Measurements from ENCODE around the gene GRPEL1. TPM values are rescaled to one million over a fixed set of nuclear protein-coding genes. Genes with fewer than 3 reads are reported as not detected.

GRPEL1 gene
- total RNA-seq, 1 donor from 2014 or later, result 27.0 TPM

DNA sequence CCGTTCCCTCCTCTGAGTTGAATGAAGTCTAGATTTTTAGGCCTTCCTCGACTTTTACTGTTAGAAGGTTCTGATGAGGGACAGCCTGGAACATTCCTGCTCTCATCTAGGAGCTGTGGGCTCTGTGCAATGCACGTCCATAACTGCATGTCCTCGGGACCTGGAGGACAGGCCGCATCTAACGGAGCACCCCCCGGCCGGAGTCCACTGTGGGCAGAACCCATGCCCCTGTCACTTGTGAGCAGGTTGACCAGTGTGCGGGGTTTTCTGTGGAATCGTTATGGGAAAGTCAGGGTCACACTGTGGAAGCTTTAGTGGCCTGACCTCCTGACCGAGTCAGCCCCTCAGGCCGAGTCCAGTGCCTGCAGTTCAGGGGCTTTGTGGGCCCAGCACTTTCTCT, 44.0 kb downstream of the GRPEL1 start:
- no peak for DNase-seq (ENCODE audit: low spot score)

DNA sequence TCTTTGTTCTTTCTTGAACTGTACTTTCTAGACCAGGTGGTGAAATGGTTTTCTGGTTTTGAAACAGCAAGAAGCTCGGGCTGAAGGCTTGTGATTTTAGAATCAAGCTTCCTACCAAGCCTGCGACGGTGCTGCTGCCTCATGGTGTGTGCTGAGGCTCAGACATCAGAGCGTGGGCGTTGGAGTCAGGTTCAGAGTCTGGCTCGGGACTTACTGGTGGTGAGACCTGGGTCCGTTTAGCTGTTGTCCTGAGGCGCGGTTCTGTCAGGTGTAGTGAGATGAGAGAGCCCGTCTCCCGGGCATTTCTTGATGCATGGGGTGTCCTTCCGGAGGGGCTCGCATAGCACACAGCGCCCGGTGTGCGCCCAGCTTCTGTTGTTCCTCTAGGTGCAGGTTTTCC, 44.4 kb downstream of the GRPEL1 start:
- DNase-seq (ENCODE audit: low spot score), result no peak

DNA sequence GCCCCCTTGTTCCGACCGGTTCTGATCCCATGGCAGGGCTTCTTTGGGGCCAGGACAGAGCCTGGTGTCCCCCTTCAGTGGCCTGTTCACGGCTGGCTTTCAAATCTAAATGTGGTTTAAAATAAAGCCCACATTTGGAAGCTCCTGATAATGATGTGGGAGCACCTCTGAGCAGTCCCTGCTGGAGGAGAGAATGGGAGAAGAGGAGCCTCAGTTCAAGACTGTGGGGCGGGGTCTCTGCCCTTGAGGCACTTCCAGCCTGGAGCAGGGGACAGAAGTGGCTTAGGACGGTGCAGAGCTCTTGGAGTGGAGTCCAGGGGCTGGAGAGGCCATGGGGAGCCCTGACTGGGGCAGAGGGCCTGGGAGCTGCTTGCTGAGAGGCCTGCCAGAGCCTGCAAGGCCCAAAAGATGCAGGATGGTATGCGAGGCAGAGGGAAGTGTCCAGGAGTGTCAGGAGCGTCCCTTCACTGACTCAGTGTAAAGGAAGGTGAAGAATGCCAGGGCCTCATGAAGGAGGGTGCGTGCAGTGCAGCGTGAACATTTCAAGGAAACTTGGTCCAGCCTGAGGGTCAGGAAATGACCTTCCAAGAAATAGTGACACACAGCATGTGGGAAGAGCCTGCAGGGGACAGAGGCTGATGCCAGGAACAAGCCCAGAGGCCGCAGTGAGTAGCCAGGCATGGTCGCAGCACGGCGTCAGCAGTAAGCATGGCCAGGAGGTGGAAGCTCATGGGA, 45.8 kb downstream of the GRPEL1 start:
- DNase-seq (ENCODE audit: low spot score), result peak; percentile 31

DNA sequence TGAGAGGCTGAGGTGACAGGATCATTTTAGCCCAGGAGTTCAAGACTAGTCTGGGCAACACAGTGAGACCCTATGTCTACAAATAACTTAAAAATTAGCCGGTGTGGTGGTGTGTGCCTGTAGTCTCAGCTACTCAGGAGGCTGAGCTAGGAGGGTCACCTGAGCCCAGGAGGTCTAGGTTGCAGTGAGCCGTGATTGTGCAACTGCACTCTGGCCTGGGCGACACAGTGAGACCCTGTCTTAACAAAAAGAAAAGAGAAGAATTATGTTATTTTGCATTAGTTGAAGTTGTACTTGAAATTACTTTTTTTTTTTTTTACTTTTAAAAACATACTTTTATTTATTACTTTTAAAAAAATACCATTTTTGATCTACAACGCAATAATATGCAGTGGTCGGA, 46.5 kb downstream of the GRPEL1 start:
- DNase-seq (ENCODE audit: low spot score), result no peak

DNA sequence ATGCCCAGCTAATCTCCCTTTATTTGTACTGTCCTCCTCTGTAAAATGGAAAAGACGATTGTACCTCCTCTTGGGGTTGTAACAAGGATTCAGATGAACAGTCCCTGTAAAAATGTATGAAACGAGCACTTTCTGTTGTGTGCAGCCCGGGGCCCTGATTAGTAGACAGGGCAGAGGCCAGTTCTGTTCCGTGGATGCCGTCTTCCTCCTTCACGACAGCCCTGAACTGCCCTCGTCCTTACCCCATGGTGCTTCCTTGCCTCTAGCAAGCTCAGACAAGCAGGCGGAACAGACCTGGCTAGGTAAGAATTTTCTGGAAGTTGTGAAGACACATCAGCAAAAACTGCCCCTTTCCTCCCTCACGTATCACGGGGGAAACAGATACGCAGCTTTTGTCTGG, 47.0 kb downstream of the GRPEL1 start:
- DNase-seq (ENCODE audit: low spot score), result no peak

DNA sequence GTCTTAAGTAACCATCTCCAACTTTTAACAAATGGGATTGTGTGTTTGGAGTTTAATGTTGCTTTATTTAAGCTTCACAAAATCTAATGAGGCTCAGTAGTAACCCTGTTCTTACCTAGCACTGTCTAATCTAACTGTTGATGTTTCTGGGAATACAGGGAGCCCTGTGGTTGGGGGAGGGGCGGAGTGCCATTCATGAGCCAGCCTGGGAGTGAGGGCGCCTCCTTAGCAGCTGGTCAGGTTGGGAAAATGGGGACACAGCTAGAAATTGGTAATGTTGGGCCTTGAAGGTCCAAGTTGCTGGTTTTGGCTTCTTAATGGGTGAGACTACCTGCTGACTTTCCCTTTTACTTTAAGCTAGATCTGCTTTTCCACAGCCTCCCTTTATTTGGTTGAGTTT, 47.6 kb downstream of the GRPEL1 start:
- DNase-seq (ENCODE audit: low spot score), result no peak

DNA sequence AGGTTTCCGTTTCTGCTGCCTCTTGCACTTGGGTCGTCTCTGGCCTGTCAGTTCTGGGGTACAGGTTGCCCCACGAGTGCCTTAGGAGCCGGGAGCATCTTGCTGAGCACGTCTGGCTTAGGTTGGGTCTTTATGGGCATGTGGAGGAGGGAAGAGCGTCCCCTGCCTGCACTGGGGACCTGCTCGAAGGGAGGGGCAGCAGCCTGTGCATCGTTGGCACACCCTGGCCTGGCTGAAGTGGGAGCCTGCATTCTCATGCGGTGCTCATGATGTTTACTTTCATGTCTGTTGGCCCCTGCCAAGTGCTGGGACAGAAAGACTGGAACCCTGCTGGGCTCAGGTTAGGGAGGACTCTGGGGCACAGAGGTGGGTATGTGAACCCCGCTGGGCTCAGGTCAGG, 48.5 kb downstream of the GRPEL1 start:
- no peak for DNase-seq (ENCODE audit: low spot score)

DNA sequence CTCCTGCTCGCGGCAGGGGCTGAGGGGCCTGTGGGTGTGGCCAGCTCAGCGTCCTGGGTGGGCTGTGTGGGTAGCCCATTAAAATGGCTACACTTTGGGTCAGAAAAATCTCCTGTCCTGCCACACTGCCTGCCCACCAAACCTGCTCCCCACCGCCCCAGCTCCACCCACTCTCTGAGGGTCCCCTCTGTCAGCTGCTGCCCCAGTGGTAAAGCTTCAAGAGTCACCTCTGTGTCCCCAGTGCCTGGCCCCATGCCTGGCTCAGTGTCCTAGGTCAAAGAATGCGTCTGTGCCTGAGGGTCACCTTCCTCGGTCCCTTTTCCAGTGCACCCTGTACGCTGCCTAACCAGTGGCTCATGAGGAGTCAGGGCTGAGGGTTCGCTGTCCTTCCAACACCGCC, 49.6 kb downstream of the GRPEL1 start:
- no peak for DNase-seq (ENCODE audit: low spot score)

DNA sequence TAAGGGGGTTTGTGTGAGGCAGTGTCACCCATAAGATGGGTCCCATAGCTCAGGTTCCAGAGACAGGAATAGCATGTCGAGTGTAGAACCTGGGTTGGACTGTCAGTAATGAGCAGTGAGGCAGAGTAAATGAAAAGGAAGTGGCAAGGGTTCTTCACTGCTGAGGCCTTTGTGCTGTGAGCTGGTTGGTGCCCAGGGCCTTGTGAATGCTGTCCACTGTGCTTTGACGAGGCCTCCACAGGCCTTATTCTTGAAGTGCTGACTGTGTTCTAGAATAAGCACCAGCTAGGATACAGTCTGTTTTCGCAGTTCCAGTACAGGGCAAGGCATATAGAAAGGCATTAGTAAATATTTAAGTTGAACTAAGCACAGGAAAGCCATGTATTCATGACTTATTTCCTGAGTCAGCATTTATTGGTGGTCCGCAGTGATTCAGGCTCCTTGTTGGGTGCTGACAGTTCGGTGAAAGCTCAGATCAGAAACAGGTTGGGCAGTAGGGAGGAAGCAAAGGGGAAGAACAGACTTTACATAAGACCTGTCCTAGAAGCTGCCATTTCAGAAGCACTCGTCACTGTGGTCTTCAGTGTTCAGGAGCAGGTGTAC, 50.3 kb downstream of the GRPEL1 start:
- no peak for DNase-seq (ENCODE audit: low spot score)

DNA sequence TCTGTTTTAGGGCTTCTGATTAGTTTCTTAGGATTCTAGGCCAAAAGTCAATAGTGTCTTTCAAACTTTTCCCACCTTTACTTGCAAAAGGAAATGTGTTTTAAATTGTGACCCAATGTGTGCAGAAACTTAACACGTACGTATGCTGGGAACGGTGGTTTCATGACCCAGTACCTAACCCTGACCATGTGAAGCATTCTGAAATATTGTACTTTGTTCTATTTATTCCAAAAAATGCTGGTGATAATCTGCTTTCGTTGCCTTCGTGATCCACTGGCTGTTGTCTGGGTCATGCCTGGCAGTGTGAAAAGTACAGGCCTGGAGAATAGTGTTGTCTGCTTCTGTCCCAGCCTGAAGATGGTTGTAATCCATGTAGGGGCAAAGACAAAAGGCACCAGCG, 51.4 kb downstream of the GRPEL1 start:
- DNase-seq (ENCODE audit: low spot score), result no peak

DNA sequence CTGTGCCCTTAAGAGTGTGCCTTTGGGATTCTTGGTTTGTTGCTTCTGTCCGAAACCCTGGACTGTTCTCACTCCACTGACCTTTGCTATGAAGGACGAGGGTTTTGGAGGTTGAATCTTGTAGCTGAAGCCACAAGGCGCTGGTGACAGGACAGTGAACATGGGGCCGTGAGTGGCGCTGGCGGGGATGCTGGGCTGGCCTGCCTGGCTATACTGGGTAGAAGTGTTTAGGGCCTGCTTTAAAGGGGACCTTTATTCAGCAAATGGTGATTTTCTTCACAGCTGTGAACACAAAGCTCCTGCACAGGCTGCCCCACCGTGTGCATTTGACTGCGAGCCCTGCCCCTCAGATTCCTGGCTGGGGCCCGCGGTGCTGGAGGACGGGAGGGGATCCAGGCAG, 51.8 kb downstream of the GRPEL1 start:
- DNase-seq (ENCODE audit: low spot score), result no peak

DNA sequence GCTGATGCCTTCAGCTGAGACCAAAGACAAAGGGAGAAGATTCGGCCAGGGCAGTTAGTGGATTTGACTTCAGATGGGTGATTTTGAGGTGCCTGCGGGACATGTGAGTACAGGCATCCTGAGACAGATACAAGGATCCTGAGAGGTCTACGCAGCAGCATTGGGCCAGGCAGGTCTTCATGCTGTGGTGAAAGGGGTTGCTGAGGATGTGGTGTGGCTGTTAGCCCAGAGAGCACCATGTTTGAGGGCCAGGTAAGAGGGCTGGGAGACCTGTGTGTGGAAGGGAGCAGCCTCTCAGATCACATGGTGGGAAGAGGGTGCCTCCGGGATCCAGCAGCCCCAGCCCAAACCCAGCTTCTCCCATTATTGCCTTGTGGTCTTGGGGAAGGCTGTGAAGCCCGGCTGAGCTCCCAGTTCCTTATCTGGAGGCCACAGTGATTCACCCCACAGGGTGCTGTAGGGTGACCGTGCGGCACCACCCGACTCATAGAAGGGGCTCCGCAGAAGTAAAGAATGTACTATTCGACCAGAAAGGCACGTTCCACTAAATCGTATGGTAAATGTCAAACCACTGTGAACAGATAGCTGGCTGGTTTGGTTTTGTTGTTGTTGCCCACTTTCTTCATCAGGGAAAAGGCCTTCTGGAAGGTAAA, 52.4 kb downstream of the GRPEL1 start:
- DNase-seq (ENCODE audit: low spot score), result no peak

DNA sequence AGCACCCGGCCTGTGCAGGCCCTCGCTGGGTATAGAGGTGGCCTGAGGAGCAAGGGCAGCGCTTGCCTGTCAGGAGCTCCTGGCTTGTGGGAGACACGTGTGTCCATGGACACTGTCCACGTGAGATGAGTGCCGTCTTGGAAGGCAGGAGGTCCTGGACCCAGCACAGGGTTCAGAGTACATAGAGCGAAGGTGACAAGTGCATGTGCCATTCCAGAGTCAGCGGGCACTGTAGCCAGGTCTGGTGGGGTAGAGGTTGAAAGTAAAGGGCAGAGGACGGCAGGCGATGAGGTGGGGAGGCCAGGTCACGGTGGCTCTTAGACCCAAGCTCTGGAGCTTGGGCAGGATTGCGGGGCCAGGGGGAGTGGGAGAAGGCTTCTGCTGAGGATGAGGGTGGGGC, 53.0 kb downstream of the GRPEL1 start:
- DNase-seq (ENCODE audit: low spot score), result no peak

DNA sequence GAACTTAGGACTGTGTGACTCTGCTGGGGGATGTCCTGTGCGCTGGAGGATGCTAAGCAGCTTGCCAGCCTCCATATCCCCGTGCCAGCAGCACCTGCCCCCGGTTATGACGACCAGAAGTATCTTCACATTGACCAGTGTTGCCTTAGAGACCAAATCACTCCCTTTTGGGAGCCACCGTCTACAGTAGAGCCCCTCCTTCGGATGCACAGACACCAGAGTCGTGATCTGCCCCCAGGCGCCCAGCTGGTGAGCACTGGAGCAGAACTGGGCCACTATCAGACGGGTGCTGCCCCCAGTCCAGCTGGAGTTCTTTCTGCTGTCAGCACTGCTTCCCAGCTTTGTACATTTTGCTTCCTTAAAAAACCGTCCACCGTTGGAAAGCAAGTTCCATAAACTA, 54.7 kb downstream of the GRPEL1 start:
- DNase-seq (ENCODE audit: low spot score), result no peak

DNA sequence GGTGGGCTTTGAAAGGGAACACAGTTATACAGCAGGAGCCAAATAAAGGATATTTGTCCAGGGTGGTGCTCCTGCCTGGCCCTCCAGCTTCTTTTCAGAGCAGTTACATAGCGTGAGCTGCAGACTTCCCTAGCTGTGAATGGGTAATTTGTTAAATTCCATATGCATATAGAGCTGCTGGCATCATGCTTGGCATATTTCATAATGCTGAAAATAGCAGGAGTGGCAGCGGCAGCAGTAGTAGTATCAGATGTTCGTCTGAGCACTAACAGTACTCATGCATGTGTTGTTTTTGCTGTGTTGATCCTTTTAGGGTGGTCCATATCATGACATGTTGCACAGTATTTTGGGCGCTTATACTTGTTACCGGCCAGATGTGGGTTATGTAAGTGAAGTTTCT, 58.3 kb downstream of the GRPEL1 start:
- no peak for DNase-seq (ENCODE audit: low spot score)

Other genes starting within 250 kb of the GRPEL1 start
- gene TBC1D14, start 158.2 kb downstream of the GRPEL1 start, total RNA-seq (ENCODE audit: insufficient read depth, low replicate concordance), result 35.6 TPM
- 11.1 TPM for gene TADA2B, start 24.7 kb downstream of the GRPEL1 start, total RNA-seq (ENCODE audit: insufficient read depth, low replicate concordance)
- 9.6 TPM for gene SORCS2, start 124.5 kb upstream of the GRPEL1 start, total RNA-seq (ENCODE audit: insufficient read depth, low replicate concordance)